HG02938 (cell line): ENCODE data around the gene RCOR1.
"Not testable (repeated sequence)": the region's sequence is repeated elsewhere in the genome, so short reads cannot be mapped to it uniquely, and the experiment has no call there.

Experiments
- ATAC-seq: cut with Tn5 transposase; IDR thresholded peaks from one replicate; pipeline ENCODE4 v1.9.1; 2021; ENCODE audit warnings: mild to moderate bottlenecking, moderate library complexity; ENCODE audit not compliant: unreplicated experiment

Gene RCOR1

DNA sequence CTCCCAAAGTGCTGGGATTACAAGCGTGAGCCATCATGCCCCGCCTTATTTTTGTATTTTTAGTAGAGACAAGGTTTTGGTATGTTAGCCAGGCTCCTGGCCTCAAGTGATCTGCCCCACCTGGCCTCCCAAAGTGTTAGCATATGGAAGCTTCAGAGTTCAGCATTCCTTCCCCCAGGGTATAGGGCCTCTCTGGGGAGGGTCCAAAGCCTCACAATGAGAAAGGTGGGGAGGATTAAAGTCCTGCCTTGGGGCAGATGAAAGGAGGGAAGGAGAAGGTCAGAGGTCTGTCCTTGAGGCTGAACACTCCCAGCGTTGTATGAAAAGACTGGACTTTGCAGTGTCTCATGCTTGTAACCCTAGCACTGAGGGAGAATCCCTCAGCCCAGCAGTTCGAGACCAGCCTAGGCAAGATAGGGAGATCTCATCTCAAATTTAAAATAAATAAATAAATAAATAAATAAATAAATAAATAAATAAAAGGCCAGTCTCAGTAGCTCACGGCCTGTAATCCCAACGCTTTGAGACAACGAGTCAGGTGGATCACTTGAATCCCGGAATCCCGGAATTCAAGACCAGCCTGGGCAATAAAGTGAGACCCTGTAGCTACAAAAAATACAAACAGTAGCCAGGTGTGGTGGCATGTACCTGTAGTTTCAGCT lies 22.0 kb upstream of the RCOR1 start:
- no peak for ATAC-seq

DNA sequence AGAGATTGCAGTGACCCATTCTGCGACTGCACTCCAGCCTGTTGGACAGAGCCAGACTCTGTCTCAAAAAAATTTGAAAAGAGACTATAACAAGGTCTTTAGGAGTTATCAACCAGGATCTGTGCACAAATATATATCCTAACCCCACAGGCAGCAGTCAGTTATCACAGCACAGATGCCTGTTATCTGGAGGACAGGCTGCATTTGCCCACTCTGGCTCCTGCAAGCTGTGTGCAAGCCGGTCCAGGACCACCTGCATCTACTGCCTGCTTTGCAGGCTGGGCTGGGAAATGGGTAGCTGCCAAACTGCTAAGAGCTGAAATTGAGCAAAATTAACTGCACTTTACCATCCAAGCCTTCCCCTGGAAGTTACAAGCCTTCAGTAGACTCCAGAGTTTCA lies 21.4 kb upstream of the RCOR1 start:
- ATAC-seq = no peak

DNA sequence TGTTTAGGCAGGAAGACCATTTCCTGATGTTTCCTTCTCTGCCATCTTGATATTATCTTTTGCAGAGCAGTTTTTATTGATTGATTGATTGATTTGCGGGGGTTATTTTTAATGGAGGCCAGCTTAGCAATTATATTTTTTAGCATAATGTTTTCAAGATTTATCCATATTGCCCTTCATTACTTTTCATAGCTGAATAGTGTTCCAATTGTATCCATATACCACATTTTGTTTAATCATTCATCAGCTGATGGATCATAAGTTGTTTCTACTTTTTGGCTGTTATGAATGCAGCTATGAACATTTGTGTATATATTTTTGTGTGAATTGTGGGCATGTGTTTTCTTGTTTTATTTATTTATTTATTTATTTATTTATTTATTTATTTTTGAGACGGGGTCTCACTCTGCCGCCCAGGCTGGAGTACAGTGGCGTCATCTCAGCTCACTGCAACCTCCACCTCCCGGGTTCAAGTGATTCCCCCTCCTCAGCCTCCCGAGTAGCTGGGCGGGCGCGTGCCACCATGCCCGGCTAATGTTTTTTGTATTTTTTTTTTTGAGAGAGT lies 20.9 kb upstream of the RCOR1 start:
- no peak for ATAC-seq

DNA sequence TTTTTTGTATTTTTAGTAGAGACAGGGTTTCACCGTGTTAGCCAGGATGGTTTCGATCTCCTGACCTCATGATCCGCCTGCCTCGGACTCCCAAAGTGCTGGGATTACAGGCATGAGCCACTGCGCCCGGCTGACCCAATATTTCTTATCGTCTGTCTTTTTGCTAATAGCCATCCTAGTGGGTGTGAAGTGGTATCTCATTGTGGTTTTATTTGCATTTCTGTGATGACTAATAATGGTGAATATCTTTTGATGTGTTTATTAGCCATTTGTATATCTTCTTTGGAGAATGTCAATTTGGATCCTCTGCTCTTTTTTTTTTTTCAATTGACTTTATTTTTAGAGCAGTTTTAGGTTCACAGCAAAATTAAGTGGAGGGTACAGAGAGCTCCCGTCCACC lies 19.3 kb upstream of the RCOR1 start:
- ATAC-seq = not testable (repeated sequence)

DNA sequence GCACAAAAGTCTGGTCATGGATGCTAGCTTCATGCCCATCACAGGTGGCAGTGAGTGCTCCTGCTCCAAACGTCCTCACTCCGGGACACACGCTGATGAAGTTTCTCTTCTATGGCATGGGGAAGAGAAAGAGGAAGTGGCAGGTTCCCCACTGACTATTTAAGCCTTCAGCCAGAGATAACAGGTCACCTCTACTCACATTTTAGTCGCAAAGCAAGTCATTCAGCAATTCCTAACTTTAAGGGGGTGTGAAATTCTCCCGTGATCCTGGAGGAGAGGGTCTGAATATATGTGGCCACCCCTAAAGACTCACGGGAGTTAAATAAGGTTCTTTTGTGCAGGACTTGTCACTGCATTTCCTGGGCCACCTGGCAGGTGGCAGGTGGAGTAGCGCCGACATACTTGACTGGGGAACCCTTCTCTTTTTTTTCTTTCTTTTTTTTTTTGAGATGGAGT lies 18.8 kb upstream of the RCOR1 start:
- no peak for ATAC-seq

DNA sequence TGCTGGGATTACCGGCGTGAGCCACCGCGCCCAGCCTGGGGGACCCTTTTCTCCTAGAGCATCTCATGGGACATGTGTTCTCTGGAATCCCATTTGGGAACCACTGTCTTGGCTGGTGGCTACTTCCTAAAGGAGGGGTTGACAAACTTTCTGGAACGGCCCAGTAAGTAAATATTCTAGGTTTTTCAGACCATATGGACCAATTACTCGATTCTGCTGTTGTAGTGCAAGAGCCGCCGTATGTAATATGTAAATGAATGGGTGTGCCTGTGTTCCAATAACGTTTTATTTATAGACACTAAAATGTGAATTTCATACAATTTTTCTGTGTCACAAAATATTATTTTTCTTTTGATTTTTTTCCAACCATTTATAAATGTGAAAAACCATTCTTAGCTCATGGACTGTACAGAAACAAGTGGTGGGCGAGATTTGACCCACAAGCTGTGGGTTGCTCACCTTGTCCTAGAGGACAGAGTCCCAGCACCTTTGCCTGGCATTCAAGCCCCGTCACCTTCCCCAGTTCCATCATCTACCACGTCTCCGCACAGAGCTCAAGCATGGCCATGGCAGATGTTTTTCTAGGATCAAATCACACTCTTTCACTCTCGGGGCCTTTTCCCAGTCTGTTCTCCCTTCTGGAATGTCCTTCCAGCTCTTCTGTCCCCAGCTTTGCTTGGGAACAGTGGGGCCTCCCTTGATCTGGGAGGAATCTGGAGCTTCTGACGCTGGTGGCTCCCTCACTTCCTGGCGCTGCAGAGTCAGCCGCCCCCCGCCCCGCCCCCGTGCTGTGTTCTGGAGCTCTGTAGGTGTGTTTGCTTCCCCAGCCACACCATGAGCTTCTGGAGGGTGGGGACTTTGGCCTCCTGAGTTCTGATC lies 17.9 kb upstream of the RCOR1 start:
- ATAC-seq = no peak

DNA sequence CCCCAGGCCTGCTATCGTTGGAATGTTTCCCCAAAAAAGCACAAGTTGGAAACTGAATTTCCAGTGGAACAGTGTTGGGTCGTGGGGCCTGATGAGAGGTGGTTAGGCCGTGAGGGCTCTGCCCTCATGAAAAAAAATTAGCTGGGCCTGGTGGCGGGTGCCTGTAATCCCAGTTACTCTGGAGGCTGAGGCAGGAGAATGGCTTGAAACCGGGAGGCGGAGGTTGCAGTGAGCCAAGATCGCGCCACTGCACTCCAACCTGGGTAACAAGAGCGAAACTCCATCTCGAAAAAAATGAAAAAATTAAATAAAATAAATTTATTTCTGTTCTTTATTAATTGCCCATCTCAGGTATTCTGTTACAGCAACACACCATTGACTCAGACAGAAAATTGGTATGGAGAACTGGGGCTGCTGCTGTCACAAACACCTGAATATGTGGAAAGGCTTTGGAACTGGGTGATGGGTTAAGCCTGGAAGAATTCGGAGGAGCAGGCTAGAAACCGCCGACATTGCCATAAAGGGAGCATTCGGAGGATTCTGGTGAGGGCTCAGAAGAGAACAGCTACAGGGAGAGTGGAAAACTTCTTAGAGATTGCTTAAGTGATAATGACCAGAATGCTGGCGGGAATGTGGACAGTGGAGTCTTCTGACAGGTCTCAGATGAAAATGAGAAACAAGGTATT lies 17.1 kb upstream of the RCOR1 start:
- ATAC-seq = no peak

DNA sequence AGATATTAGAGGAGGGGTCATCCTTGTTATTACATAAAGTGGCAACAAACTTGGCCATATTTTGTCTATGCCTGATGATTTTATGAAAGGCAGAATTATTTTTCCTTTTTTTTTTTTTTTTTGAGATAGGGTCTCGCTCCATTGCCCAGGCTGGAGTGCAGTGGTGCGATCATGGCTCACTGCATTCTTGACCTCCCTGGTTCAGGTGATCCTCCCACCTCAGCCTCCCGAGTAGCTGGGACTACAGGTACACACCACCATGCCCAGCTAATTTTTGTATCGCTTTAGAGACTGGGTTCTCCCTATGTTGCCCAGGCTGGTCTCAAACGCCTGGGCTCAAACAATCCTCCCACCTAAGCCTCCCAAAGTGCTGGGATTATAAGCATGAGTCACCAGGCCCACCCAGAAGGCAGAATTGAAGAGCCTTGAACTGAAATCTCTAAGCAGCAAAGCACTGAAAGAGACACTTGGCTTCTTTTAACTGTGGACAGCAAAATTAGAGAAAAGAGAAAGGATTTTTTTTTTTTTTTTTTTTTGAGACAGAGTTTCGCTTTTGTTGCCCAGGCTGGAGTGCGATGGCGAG lies 16.5 kb upstream of the RCOR1 start:
- not testable (repeated sequence) for ATAC-seq

DNA sequence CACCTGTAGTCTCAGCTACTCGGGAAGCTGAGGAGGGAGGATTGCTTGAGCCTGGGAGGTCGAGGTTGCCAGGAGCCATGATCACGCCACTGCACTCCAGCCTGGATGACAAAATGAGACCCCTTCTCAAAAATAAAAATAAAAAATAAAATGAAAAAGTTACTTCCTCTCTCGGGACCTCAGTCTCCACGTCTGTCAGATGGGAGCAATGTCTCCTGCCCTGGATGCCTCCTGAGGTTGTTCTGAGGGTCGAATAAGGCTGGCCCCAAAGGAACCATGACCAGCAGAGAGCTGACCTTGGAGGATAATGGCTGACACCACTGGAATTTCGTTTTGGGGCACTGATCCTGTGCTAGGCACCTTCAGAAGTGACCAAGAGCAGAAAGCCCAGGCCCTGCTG lies 13.6 kb upstream of the RCOR1 start:
- ATAC-seq = no peak

DNA sequence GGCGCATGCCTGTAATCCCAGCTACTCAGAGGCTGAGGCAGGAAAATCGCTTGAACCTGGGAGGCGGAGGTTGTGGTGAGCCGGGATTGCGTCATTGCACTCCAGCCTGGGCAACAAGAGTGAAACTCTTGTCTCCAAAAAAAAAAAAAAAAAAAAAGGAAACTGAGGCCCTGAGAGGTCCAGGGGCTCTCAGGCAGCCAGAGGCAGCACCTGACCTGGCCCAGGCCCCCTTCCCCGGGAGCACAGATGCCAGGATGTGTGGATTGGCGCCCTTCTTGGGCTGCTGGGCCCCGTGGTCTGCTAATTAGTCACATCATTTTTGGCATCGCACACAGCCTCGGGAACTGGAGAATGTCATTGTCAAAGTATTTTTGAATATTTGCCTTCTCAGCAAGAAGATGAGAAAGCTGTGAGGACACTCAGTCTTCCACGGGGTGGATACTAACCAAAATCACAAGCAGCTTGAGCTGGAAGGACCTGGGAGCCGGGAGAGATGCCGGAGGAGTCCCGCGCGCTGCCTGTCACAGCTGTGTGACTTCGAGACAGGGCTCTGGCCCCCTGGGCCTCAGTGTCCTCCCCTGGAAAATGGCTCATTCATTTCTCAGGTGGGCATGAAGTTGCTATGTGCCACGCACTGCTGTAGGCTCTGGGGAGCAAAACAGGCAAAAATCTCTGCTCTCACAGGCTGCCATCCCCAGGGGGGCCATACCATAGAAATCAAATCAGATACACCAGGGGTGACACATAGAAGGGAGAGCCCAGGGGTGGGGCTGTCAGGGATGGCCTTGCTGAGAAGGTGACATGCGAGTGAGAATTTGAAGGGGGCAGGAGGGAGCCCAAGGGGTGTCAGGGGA lies 12.5 kb upstream of the RCOR1 start:
- no peak for ATAC-seq

DNA sequence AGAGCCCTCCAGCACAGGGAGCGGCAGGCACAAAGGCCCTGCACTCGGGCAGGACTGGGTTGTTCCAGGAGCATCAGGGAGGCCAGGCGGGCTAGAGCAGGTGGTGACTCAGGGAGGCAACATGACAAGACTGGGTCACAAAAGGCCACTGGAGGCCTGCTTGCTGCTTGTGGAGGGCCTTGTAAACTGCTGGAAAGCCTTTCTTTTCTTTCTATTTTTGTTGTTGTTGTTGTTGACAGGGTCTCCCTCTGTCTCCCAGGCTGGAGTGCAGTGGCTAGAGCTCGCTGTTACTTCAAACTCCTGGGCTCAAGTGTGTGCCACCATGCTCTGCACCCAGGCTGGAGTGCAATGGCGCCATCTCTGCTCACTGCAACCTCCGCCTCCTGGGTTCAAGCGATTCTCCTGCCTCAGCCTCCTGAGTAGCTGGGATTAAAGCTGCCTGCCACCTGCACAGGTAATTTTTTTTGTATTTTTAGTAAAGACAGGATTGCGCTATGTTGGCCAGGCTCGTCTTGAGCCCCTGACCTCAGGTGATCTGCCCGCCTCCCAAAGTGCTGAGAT lies 11.8 kb upstream of the RCOR1 start:
- ATAC-seq = no peak

DNA sequence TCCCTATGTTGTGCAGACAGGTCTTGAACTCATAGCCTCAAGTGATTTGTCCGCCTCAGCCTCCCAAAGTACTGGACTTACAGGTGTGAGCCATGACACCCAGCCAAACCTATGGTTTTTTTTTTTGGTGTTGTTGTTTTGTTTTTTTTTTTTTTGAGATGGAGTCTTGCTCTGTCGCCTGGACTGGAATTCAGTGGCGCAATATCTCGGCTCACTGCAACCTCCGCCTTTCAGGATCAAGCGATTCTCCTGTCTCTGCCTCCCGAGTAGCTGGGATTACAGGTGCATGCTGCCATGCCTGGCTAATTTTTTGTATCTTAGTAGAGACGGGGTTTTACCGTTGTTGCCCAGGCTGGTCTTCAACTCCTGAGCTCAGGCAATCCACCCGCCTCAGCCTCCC lies 11.3 kb upstream of the RCOR1 start:
- ATAC-seq = no peak

DNA sequence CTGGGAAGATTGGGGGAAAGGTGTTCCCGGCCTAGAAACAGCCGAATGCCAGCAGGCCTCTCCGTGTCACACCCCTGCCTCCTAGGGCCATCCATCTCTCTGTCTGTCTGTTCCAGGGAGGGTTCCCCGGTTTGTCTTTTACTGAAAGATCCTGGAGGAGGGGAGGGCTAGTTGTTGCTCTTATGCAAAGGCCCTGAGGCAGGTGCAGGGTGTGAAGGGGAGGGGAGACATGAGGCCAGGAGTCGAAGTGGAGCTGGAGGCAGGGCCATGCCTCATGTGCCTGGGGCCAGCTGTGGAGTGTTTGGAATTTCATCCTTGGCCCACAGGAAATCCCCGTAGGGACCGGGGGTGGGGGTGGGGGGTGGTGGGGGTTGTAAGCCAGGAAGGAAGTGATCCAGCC lies 8.7 kb upstream of the RCOR1 start:
- no peak for ATAC-seq

DNA sequence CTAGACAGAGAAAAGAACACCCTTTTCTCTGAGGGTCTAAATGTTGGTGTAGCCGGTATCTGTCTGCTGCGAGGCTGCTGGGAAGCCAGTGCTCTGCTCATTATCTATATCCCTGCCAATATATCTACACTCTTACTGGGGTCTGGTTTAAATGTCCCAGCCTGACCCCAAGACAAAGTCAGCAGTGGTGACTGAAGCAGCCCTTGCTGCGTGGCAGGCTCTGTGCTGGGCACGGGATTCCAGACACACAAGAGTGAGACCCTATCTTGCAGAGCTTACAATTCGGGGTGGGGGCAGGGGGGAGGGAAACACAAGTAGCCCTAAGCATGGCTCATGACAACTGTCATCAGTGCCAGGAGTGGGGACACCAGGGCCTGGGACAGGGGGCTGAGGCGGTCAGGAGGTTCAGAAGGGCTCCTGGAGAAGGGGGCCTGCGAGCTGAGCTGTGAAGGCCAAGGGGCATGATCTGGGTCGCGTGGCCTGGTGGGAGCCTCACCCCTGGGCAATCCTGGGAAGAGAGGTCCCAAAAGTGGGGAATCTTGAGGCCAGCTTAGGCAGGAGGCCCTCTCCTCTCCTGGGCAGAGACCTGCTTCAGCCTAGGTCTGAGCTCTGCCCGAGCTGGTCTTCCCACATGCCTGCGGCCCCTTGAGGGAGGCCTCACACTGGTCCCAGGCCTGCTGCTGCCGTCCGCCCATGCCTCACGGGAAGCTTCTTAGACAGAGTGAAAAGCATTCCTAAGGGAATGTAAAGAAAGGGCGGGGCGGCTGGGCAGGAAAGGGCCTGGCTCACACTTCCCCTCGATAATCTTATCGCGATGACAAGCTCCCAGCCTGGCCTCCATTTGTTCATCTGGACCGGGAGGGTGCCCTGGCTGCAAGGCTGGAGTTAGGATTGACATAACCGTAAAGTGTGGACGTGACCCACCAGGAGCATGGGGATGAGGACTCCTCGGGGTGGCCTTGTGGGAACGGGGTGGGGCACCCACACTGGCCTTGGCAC lies 7.3 kb upstream of the RCOR1 start:
- ATAC-seq = no peak

DNA sequence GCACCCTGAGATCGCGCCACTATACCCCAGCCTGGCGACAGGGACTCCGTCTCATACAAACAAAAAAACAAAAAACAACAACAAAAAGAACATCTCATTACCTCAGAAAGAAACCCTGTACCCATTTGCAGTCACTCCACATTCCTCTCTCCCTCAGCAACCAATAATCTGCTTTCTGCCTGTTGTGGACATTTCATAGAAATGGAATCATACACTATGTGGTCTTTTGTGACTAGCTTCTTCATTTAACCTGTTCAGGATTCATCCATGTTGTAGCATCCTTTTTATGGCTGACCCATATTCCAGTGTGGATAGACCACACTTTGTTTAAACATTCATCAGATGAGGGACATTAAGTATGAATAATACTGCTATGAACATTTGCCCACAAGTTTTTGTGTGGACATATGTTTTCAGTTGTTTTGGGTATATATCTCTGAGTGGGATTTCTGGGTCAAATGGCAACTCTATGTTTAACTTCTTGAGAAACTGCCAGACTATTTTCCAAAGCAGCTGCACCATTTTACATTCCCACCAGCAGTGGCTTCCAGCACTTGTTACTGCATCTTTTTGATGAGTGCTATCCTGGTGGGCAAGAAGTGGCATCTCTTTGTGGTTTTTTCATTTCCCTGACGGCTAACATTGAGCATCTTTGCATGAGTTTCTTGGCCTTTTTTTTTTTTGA lies 5.9 kb upstream of the RCOR1 start:
- no peak for ATAC-seq

DNA sequence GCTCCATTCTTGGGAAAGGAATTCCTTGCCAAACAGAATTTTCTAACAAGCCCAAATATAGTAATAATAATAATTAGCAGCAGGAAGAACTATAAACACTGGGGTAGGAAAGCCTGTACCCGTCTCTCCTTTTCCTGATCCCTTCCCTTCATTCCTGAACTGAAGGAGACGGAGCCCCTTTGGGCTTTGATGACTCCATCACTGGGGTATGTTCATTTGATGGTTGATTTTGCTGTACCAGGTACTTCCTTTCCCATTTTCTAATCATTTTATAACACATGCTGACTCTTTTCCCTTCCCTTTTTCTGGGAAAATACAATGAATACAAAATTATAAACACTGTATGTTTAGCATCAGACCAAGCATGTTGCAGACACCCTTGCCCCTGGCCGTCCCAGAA lies 3.6 kb upstream of the RCOR1 start:
- ATAC-seq = no peak

DNA sequence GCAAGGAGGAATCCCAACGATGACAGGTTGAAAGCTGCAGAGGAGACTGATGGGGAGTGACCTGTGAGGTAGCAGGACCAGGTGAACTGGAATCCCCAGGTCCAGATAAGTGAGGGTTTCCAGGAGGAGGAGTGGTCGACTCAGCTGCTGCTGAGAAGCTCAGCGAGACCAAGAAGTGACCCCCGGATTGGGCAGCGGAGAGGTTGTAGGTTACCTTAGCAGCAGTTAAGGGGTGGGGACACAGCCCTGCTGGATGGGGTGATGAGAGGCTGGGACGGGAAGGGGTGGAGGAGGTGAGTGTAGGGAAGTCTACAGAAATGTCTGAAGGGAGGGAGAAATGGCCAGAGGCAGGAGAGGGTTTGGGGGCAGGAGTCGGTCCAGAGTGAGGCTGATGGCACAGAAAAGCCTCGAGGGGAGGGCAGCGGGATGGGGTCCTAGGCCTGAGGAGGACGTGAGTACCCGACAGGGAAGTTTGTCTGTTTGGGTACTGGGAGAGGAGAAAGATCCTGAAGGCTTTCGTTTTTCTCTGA lies 2.6 kb upstream of the RCOR1 start:
- ATAC-seq = no peak

DNA sequence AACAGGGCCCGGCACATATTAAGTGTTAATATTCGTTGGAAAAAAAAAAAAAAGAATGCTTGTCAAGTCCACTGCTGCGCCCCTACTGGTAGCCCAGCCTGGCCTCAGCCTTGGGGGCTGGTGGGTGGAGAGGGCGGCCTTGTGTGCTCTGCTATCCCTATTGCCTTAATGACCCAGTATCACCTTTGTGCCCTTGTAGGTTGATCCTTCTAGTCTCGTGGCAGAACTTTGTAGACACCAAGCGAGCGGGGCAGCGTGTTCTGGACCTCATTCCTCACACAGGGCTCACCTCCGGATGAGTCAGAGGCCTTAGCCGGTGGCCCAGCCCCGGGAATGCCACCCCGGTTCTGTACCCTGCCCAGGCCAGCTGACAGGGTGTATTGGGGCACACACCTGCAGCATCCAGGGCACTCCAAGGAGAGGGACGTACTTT lies 1.8 kb upstream of the RCOR1 start:
- no peak for ATAC-seq
